GM18505 (cell line): ENCODE data around the gene PRKCB.

ENCODE experiments used
- ATAC-seq: cut with Tn5 transposase; IDR thresholded peaks from one replicate; pipeline ENCODE4 v1.9.1; 2021; ENCODE audit not compliant: unreplicated experiment
- POLR2A ChIP-seq: IDR thresholded peaks from 4 replicates; pipeline ENCODE4 v1.6.1; 2011; ENCODE audit warnings: borderline replicate concordance; ENCODE audit not compliant: insufficient read depth, insufficient read length; ENCODE audit errors: extremely low read depth

The PRKCB gene

DNA sequence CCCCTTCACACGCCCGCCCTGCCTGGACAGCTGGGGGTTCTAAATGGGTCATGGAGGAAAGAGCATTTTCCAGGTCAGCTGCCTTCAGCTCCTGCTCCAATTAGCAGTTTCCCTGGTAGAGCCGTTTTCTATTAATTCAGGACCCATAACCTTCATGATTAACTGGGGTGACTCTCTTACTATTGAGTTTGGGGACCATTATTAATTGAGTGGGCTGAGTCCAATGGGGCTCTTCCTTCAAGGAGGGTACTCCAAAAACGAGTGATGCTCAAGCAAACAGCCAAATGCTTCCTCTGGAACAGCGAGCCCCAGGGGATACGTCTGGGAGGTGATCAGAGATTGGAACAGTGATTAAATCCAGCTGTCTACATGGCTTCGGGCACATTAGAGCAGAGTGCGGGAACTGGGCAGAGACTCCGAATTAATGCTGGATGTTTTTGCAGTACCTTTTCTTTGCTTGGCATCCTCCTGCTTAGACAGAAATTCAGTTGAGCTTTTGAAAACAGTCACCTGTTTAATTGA is 352.3 kb downstream of the PRKCB start:
- no peak for ATAC-seq

DNA sequence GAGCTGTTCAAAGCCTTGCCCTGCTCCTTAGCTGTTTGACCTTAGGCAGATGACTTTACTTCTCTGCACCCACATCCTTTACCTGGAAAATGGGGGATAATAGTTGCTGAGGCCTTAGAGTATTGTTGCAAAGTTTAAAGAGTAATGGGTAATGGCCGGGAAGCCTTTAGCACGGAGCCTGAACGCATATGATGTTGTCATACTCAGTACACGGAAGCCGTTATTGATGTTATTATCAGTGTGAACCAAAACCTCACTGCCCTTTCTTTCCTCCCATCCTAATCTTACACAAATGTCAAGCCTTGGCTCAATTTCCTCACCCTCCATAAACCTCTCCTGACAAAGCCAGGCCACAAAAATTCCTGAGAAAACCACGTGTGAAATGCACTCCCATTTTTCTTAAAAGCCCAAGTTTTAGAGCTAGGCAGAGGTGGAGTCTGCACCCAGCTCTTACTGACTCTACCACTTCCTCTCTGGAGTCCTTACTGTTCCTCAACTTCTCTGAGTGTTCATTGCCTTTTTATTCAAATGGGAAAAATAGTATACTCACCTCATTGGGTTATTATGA is 353.1 kb downstream of the PRKCB start:
- no peak for TF ChIP-seq POLR2A

More for the DNA sequence above, 352.3 kb downstream of the PRKCB start:
- no peak for TF ChIP-seq POLR2A

DNA sequence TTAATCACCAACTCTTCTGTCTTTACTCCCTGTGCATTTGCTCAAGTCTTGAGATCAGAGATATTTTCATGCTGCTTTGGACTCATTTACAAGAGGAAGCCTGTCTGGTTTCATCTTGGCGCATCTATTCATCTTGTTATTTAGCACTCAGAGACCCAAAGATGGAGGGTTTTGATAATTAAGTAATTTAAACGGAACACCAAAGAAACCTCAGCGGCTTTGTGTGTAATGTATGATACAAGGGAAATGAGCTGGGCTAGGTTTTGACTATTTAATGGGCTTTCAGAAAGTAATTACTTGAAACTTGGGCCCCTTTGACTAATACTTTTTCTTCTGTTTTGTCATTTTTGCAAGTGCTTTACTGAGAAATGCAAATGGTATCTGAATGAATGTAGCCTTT is 354.2 kb downstream of the PRKCB start:
- TF ChIP-seq POLR2A: no peak
- no peak for ATAC-seq

More for the DNA sequence above, 353.1 kb downstream of the PRKCB start:
- ATAC-seq: no peak

DNA sequence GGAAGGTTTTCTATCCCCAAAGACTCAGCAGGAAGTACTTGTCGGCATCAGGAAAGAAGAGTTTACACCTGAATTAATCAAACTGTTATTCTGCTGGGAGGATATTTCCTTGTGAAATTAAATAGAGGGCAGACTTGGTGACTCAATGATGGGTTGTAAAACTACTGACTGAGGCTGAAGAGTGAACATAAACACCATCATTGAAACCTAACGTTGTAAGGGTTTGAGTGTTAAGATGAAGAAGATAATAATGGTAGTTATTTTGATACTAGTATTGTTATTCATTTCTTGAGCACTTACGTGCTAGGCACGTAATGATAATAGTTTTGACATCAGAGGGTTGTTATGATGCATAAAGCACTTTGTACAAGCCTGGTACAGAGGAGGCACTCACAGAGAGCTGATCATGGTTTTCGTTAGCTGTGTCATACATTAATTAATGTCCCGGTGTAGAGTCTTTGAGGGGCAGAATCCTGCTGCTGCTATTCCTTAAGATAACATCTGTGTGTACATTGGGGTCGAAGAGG is 356.2 kb downstream of the PRKCB start:
- no peak for ATAC-seq
- TF ChIP-seq POLR2A: no peak

DNA sequence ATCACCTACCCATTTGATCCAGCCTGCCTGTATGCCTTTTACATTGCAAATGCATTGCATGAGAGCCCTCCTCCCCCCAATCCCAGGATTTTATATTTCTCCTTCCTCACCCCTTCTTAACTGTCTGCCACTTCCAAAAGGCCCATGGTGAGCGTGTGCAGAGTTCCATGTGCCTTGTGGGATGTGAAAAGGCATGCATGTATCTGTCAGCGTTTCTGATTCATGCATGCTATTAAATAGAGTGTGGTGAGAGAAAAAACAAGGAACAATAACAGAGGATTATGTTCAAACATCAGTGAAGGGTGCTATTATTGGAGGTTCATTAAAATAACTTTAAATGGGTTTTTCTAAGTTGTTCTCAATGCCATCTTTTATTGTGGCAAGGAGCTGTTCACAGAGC is 359.4 kb downstream of the PRKCB start:
- no peak for ATAC-seq
- no peak for TF ChIP-seq POLR2A

DNA sequence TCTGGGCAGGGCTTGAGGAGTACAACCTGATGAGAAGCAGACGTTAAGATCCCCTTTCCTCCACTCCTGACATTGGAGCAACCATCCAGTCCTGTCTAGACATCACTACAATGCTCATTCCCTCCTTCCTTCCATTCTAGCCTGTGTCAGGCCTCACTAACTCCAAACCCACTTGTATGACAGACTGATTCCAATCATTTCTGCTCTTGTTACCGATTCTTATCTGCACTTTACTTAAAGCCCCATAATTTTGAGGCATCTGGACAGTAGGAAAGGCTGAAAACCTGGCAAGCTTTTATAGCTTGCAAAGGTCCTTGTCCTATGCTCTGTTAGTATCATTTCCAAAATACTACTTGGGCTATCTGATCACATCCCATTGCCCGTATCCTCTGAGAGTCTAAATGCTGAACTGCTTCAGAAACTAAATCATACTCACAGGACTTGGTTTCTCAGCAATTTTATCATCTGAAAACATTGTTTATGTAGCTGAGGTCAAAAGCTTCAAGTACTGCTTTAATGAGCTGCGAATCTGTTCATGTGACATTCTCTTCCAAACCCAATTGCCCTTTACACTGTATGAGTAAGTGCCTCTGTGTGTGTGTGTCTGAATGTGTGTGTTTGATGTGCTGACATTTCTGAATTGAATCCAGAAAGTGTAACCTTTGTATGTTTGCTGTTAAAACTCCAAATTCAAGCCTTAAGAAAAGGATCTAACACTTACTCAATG is 363.2 kb downstream of the PRKCB start:
- no peak for TF ChIP-seq POLR2A
- ATAC-seq: no peak

DNA sequence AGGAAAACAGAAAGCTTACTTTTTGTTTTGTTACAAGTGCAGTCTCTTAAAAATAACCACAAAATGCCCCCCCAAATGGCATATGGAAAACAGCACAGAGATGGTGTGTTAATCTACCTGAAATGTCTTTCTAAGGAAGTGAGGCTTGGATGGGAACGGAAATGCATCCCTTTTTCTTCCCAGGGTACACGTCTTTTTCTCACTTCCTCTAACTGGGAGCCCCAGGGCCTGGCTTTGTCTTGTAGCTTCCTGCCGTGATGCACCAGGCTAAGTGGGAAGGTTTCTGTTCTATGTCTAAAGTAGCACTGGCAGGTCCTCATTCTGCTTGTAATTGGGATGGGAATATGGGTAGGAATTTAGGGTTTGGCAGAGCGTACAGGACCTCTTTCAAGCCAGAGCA is 367.9 kb downstream of the PRKCB start:
- TF ChIP-seq POLR2A: no peak
- no peak for ATAC-seq

DNA sequence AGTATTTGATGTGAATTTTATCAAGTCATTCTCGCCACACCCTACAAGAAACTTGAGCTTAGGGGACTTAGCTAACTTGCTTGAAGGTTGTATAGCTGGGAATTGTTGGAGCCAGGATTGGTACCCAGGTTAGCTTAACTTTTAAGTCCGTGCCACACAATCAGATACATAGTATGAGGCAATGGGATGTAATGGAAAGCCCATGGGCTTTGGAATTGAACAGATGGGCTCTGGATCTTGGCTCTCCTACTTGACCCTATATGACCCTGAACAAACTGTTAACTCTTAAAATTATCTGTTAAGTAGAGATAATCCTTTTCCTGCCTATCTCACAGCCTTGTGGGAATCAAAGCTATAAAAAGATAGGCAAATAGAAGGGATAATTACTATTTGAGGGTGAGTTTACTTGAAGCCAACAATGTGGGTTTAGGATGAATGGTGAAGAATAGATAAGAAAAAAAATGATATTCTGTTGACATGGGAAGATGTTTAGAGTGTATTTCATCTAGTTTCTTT is 368.4 kb downstream of the PRKCB start:
- ATAC-seq: no peak
- no peak for TF ChIP-seq POLR2A

DNA sequence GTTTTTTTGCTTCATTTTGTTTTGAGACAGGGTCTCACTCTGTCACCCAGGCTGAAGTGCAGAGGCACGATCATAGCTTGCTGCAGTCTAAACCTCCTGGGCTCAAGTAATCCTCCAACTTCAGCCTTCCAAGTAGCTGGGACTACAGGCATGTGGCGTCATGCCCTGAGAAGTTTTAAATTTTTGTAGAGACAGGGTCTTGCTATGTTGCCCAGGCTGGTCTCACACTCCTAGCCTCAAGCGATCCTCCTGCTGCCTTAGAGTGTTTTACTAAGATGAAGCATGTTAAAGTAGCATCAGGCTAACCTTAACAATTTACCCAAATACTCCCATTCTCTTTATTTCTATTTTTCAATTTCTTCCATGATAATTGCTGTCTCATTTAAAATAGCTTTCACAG is 371.1 kb downstream of the PRKCB start:
- TF ChIP-seq POLR2A: no peak
- no peak for ATAC-seq

DNA sequence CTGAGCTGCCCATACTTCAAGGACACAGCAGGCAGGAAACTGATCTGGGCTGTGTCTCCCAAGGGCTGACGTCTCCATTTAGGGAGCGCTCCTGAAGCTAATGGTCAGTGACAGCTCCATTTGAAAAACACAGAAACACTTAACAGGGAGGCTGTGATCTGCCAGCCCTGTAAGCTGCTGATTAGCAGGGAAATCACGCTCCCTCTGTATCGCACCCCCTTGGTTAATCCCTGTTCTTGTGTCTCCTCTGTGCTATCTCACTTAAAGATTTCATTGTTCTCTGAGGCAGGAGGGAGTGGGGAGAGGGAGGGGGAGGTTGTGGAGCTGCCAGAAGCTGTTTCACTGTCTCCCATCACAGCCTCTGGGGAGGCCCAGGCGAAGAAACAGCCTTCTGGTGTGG is 372.9 kb downstream of the PRKCB start:
- no peak for ATAC-seq
- no peak for TF ChIP-seq POLR2A

DNA sequence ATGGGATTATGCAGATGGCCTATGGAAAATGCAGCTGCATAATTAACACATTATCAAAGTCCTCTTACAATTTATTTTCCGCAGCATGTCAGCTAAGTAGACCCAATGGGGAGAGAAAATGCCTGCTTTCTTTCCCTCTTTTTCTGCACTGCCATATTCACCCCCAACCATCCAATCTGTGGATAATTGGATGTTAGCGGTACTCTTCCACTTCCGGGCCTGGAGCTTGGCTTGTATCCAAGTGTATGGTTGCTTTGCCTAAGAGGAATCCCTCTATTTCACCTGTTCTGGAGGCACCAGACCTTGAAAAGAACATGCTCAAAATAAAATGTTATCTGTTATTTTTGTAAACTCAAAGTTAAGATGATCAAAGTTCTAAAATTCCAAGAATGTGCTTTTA is 379.2 kb downstream of the PRKCB start:
- no peak for ATAC-seq
- no peak for TF ChIP-seq POLR2A

DNA sequence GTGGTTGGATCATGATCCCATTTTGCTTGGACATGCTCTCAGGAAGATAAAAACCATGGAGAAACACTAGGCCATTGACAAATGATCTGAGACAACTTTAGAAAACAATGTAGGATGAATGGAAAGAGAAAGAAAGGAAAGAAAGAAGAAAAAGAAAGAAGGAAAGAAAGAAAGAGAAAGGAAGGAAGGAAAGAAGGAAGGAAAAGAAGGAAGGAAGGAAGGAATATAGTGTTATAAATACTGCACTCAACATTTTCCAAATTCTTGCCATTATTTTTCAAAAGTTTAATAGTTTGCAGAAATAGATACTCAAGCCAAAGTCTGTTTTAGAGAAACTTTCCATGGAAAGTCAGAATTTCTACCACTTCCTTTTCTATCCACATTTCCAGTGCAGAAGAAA is 381.2 kb downstream of the PRKCB start:
- ATAC-seq: no peak
- no peak for TF ChIP-seq POLR2A

DNA sequence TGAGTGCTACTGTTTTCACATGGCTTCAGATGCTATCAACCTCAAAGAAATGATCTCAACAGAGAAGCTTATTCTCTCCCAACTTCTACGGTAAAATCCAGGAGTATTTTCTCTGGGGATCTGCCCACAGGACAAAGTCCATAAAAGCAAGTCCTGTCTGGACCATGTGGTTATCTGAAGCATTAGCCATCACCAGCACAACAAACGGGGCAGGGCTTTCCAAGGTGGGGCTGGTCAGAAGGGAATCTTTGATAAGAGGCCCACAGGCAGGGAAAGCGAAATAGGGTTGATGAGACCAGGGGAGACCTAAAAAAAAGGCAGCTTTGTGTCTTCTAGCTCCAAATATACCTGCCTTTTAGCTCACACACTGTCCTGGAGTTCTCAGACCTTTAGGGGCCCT is 381.7 kb downstream of the PRKCB start:
- TF ChIP-seq POLR2A: no peak
- ATAC-seq: no peak

DNA sequence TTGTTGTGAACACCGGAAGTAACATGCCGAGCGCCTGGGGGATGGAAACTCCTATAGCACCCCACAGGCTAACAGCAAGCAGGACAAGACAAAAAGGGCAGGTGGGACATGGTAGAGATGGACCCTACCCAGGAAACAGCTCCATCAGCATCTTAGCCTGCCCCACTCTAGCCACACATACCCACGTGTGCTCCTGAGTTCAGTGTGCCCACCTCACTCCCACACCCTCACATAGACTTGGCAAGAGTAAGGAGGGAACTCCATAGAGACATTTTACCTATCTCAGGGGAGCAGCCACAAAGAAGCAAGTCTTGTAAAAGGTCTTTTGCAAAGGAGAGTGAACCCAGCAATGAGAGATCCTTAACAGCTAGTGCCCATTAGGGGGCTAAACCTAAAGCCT is 382.5 kb downstream of the PRKCB start:
- TF ChIP-seq POLR2A: no peak
- ATAC-seq: no peak
